Transverse colon (tissue), 4 donors: ENCODE data around the gene USPL1.

ENCODE experiments used
- POLR2A ChIP-seq: fragments of 450-650 bp; IDR thresholded peaks from one replicate; pipeline ENCODE4 v1.6.1; 2016; ENCODE audit warnings: antibody characterized with exemption, mild to moderate bottlenecking, moderate library complexity
- POLR2AphosphoS5 ChIP-seq, 3 donors: sonication (generic); formaldehyde crosslinking; IDR thresholded peaks; one replicate each; pipeline ENCODE4 v1.6.1; 2016; ENCODE audit warnings: antibody characterized with exemption in 3 of 3
- TF ChIP-seq, protein P1 (sequence below), 5 experiments: fragments of 200-600 bp in 3 of 5; fragments of 450-650 bp in 2 of 5; sonication (generic) in 3 of 5; IDR thresholded peaks; 1 replicate in 2 of 5; 2 replicates in 3 of 5; pipeline ENCODE4 v1.5.1; 2016 to 2017; ENCODE audit warnings: antibody characterized with exemption in 5 of 5, inconsistent platforms in 3 of 5, mild to moderate bottlenecking in 2 of 5, moderate library complexity in 1 of 5

DNA sequence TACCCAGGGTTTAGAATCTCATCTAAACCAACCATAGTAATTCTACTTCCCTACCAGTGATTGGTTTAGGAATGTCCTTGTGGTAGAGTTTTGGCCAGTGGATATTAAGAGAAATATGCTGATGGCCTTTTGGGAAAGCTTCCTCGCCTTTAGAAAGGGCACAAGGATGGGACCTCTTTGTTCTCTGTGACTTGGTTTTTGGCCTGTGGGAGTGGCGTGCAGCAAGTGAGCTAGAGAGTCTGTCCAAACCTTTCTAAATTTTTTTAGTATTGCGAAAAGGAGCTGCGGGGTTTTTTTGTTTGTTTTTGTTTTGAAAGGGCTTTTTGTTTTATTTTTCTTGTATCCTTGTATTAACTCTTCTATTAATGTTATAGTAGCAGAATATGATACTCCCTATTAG, 20.6 kb downstream of the USPL1 start:
- TF ChIP-seq, protein P1, sequence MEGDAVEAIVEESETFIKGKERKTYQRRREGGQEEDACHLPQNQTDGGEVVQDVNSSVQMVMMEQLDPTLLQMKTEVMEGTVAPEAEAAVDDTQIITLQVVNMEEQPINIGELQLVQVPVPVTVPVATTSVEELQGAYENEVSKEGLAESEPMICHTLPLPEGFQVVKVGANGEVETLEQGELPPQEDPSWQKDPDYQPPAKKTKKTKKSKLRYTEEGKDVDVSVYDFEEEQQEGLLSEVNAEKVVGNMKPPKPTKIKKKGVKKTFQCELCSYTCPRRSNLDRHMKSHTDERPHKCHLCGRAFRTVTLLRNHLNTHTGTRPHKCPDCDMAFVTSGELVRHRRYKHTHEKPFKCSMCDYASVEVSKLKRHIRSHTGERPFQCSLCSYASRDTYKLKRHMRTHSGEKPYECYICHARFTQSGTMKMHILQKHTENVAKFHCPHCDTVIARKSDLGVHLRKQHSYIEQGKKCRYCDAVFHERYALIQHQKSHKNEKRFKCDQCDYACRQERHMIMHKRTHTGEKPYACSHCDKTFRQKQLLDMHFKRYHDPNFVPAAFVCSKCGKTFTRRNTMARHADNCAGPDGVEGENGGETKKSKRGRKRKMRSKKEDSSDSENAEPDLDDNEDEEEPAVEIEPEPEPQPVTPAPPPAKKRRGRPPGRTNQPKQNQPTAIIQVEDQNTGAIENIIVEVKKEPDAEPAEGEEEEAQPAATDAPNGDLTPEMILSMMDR (IDR thresholded peaks at IDR 0.05), result no peak
- TF ChIP-seq POLR2AphosphoS5 (IDR thresholded peaks at IDR 0.05) (no peak), POLR2A (no peak)
